Measurements from ENCODE around the gene IFT122. TPM values are rescaled to one million over a fixed set of nuclear protein-coding genes. Genes with fewer than 3 reads are reported as not detected.

Gene IFT122
- 34.1 TPM for total RNA-seq

DNA sequence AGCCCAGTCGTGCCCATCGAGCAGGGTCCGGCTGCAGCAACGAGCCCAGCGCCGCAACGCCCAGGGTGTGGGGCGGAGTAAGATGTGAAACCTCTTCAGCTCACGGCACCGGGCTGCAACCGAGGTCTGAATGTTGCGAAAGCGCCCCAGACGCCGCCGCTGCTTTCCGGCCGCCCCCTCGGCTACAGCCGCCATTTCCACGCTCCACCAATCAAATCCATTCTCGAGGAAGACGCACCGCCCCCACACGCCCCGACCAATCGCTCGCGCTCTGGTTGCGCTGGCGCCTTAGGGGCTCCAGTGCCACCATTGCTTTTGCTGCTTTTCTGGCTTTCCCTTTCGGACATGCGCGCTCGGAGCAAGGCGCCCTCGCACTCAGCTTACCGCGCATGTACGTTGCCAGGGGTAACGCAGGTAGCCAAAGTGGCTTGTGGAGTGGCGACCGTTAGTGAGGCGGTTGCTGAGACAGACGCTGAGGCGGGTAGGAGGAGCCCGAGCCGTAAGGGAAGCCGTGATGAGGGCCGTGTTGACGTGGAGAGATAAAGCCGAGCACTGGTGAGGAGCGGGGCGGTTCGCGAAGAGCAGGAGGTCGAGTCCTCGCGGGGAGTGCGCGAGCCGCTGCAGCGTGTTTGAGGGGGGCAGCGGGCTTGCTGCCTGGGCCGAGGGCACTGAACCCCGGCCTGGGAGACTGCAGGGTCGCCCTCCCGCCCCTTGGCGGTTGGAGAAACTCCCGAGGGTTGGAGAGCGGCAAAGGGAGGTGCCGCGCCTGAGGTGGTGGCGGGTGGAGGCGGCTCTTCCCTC, at the start of gene IFT122, which contains the start of gene MBD4:
IFT122 (plus strand) TSS at position 408 of the 801 bp plus-strand sequence; CDS start at position 515, 107 bp downstream.
MBD4 (minus strand) TSS at position 132 of the 801 bp plus-strand sequence; CDS start at position 17, 115 bp downstream.

DNA sequence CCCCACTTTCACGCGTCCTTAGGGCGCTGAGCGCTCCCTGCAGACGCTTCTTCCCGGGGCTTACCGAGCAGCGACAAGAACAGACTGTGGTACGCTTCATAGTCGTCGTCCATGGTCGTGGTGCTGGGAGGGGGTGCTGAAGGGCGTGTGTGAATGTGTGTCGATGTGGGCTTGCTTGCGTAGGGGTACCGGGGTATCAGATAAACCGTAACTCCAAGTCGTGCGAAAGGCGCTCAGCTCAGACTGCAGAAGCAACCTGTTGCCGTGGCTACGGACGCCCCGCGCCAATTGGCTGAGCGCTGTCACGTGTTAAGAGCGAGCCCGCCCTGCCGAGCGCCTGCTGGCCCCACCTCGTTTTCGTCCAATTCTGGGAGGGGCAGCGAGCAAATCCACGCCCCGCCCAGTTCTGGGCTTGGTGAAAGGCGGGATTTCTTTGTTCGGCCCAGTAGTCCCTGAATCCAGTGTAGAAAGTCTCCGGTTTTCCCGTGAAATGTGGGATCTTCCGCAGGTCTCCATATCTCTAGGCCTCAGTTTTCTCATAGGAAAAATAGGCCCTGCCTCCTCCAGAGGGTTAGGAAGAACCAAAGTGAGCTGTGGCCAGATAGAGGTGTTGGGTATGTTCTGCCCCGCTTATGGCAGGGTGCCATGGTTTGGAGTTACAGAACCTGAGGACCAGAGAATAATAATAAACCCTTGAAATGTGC, 11.5 kb upstream of the IFT122 start, which contains the start of gene EFCAB12:
EFCAB12 (minus strand) TSS at position 261 of the 704 bp plus-strand sequence; CDS start at position 113, 148 bp downstream.

DNA sequence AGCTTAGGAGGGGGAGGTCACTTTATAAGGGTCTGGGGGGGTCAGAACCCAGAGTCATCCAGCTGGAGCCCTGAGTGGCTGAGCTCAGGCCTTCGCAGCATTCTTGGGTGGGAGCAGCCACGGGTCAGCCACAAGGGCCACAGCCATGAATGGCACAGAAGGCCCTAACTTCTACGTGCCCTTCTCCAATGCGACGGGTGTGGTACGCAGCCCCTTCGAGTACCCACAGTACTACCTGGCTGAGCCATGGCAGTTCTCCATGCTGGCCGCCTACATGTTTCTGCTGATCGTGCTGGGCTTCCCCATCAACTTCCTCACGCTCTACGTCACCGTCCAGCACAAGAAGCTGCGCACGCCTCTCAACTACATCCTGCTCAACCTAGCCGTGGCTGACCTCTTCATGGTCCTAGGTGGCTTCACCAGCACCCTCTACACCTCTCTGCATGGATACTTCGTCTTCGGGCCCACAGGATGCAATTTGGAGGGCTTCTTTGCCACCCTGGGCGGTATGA, 88.6 kb downstream of the IFT122 start, which contains the start of gene RHO:
RHO (plus strand) TSS at position 51 of the 512 bp plus-strand sequence; CDS start at position 146, 95 bp downstream.

GRCh38 chr3:129543156-129543790, 103.2 kb downstream of the IFT122 start, which contains the start of gene H1-8:
Gene H1-8, plus strand, starts transcription at chr3:129543175. Its CDS starts 44 bp downstream, at chr3:129543219.

Small RNAs within 50 kb of the gene (small RNA-seq; reads per million reads assigned to genes)
- 16.5 reads per million, percentile 94 among the genes with 10 or more reads in this experiment for gene SNORA7B

Other genes starting within 250 kb of the IFT122 start
- 105 TPM for gene COPG1, start 190.6 kb upstream of the IFT122 start, total RNA-seq
- 20.8 TPM for gene HMCES, start 161.4 kb upstream of the IFT122 start, total RNA-seq
- gene EFCAB12, start 11.6 kb upstream of the IFT122 start, total RNA-seq: 0.92 TPM
- 24.9 TPM for gene MBD4, start 276 bp upstream of the IFT122 start, total RNA-seq
- gene RHO, start 88.4 kb downstream of the IFT122 start, total RNA-seq: not detected
- not detected for gene H1-8, start 103.0 kb downstream of the IFT122 start, total RNA-seq
- gene PLXND1, start 166.5 kb downstream of the IFT122 start, total RNA-seq: 26.8 TPM